Measurements from ENCODE around the gene IL17RC. TPM values are rescaled to one million over a fixed set of nuclear protein-coding genes. Genes with fewer than 3 reads are reported as not detected.
A peak's percentile ranks its signal among the peaks of the same experiment; 100 is the strongest.
"Not testable (repeated sequence)": the region's sequence is repeated elsewhere in the genome, so short reads cannot be mapped to it uniquely, and the experiment has no call there.

IL17RC gene
- total RNA-seq, 4 donors from 2014 or later, result 22.3 to 125 (median 123) TPM

DNA sequence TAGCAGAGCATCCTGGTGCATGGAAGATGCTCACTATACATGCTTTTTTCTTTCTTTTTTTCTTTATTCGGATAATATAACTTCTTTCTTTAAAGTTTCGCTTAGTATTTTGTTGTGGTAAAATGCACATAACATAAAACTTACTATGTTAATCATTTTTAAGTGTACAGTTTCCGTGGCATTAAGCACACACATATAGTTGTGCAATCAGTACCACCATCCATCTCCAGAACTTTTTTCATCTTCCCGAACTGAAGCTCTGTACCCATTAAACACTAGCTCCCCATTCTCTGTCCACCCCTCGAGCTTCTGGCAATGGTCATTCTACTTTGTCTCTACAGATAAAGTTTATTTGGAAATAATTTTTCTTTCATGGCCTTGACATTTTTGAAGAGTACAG, 27.5 kb upstream of the IL17RC start:
- TF ChIP-seq, protein P1, sequence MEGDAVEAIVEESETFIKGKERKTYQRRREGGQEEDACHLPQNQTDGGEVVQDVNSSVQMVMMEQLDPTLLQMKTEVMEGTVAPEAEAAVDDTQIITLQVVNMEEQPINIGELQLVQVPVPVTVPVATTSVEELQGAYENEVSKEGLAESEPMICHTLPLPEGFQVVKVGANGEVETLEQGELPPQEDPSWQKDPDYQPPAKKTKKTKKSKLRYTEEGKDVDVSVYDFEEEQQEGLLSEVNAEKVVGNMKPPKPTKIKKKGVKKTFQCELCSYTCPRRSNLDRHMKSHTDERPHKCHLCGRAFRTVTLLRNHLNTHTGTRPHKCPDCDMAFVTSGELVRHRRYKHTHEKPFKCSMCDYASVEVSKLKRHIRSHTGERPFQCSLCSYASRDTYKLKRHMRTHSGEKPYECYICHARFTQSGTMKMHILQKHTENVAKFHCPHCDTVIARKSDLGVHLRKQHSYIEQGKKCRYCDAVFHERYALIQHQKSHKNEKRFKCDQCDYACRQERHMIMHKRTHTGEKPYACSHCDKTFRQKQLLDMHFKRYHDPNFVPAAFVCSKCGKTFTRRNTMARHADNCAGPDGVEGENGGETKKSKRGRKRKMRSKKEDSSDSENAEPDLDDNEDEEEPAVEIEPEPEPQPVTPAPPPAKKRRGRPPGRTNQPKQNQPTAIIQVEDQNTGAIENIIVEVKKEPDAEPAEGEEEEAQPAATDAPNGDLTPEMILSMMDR (IDR thresholded peaks at IDR 0.05), result no peak
- TF ChIP-seq POLR2A (IDR thresholded peaks at IDR 0.05), result no peak
- Histone ChIP-seq H3K27me3 (no peaks in the 10 kb centered on the region), H3K36me3 (peaks cover 0 to 13% (median 0%) of the 10 kb centered on the region in 3 donors), H3K4me1 (peaks cover 0 to 31% (median 0%) of the 10 kb centered on the region in 4 donors), H3K27ac (no peak overlapping the region), H3K4me3 (no peak overlapping the region), H3K9me3 (no peaks in the 10 kb centered on the region)
- no peak for DNase-seq

- Histone ChIP-seq H3K27ac (peak within 1 kb of the TSS; percentile 93 to 99 (median 95)), H3K9me3 (no peaks in the 10 kb centered on the region), H3K36me3 (peaks cover 0 to 13% (median 0%) of the 10 kb centered on the region in 3 donors), H3K4me3 (peak within 1 kb of the TSS; percentile 75 to 94 (median 87)), H3K4me1 (peaks cover 0 to 24% (median 0%) of the 10 kb centered on the region in 4 donors), H3K27me3 (no peaks in the 10 kb centered on the region)
- TF ChIP-seq, protein P1 (IDR thresholded peaks at IDR 0.05), result peak in 1 of 6 experiments; percentile 2
- peak; percentile 94 for TF ChIP-seq POLR2A (IDR thresholded peaks at IDR 0.05)
- peak; percentile 86 to 96 (median 96) for DNase-seq
Observed at GRCh38 chr3:9890249-9891071, 26.4 kb upstream of the IL17RC start, which contains the start of gene JAGN1. Gene JAGN1 (plus strand): TSS chr3:9890610. CDS start chr3:9890723, 113 bp downstream.

DNA sequence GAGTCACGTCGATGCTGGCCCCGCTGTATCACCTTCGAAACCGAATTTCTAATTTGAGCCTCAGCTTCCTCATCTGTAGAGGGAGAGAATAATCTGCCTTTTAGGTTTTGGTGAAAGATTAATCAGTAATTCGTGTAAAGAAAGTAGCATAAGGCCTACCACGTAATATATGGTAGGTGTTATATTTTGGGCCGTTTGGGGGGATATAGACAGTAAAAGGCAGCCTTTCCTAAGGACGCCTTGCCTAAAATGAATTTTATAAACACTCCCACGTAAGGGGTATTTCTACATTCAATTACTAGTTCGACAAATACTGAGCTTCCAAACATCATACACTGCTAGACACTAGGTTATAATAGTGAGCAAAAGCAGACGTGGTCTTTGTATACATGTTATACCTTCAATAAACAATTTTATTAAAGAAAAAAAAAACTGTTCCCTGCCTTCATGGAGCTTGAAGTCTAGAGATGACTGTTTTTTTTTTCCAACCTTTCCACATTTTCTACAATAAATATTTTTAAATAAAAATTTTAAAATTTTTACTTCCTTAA, 25.8 kb upstream of the IL17RC start:
- DNase-seq, result no peak
- no peaks in the 10 kb centered on the region for H3K9me3 ChIP-seq
- peaks cover 0 to 24% (median 0%) of the 10 kb centered on the region in 4 donors for H3K4me1 ChIP-seq
- H3K27ac ChIP-seq, result peak overlapping the region; percentile 93 to 99 (median 95)
- TF ChIP-seq, protein P1 (IDR thresholded peaks at IDR 0.05), result no peak
- TF ChIP-seq POLR2A (IDR thresholded peaks at IDR 0.05), result no peak
- H3K4me3 ChIP-seq, result peak overlapping the region; percentile 75 to 94 (median 87)
- peaks cover 0 to 13% (median 0%) of the 10 kb centered on the region in 3 donors for H3K36me3 ChIP-seq
- H3K27me3 ChIP-seq, result no peaks in the 10 kb centered on the region

DNA sequence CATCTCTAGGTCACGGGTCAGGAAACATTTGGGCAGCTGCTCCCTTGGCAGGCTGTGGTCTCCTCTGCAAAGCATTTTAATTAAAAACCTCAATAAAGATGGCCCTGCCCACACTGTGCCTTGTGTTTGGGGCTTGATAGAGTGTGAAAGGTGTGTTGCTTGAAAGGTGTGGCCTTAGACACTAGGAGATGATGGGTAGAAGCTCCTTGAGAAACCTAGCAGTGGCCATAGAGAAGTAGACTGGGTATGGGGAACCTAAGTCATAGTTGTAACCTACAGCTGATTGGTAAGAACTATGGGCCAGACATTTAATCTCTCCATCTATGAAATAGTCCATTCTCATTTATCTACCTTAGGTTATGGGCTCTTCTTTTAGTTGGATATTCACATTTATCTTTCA, 23.2 kb upstream of the IL17RC start:
- Histone ChIP-seq H3K4me3 (no peak overlapping the region), H3K4me1 (peaks cover 0 to 40% (median 0%) of the 10 kb centered on the region in 4 donors), H3K27ac (peak overlapping the region in 2 of 4 donors; percentile 16 to 60), H3K36me3 (peaks cover 0 to 13% (median 0%) of the 10 kb centered on the region in 3 donors), H3K9me3 (no peaks in the 10 kb centered on the region), H3K27me3 (no peaks in the 10 kb centered on the region)
- DNase-seq, result no peak
- TF ChIP-seq, protein P1 (IDR thresholded peaks at IDR 0.05), result no peak
- no peak for TF ChIP-seq POLR2A (IDR thresholded peaks at IDR 0.05)

- DNase-seq, H3K27me3 ChIP-seq, H3K4me3 ChIP-seq, H3K9me3 ChIP-seq: not testable (repeated sequence)
- peaks cover 0 to 43% (median 0%) of the 10 kb centered on the region in 4 donors for H3K4me1 ChIP-seq
- H3K27ac ChIP-seq, result peak overlapping the region in 1 of 4 donors; percentile 94
- H3K36me3 ChIP-seq, result peaks cover 0 to 13% (median 0%) of the 10 kb centered on the region in 3 donors
Observed at GRCh38 chr3:9895715-9896114, 21.2 kb upstream of the IL17RC start.

Measured in Peyer's patch (tissue), 4 donors.